Adrenal gland (tissue), 12 donors: Measurements from ENCODE around the gene HSDL1. TPM values are rescaled to one million over a fixed set of nuclear protein-coding genes. Genes with fewer than 3 reads are reported as not detected.

ENCODE experiments used
- DNase-seq, 7 donors: peaks; one replicate each; pipeline ENCODE4 v3.0.0-alpha.2; 2019 to 2020
- H3K27ac ChIP-seq, 5 donors: fragments of 200-600 bp; sonication (generic) in 4 of 5; 1 replicate in 3 of 5; 2 replicates in 2 of 5; pipeline versions ENCODE4 v1.5.1 to v1.8.0; 2016 to 2020; ENCODE audit warnings: mild to moderate bottlenecking in 1 of 5
- H3K27me3 ChIP-seq: fragments of 200-600 bp; 2 replicates; pipeline ENCODE4 v1.8.0; 2021
- H3K36me3 ChIP-seq, 2 donors: fragments of 200-600 bp; replicated peaks in 1 of 2; 1 replicate in 1 of 2; 2 replicates in 1 of 2; pipeline versions ENCODE4 v1.5.1 to v1.8.0; 2018 to 2022
- H3K4me1 ChIP-seq, 2 donors: fragments of 200-600 bp; replicated peaks in 1 of 2; 1 replicate in 1 of 2; 2 replicates in 1 of 2; pipeline versions ENCODE4 v1.5.1 to v1.8.0; 2018 to 2021
- H3K4me3 ChIP-seq, 4 donors: fragments of 200-600 bp; sonication (generic) in 3 of 4; one replicate each; pipeline ENCODE4 v1.5.1; 2016 to 2018
- H3K9me3 ChIP-seq, 3 donors: fragments of 200-600 bp; sonication (generic) in 1 of 3; replicated peaks in 1 of 3; 1 replicate in 2 of 3; 2 replicates in 1 of 3; pipeline versions ENCODE4 v1.5.1 to v1.8.0; 2016 to 2021
- CTCF ChIP-seq, 6 experiments: fragments of 450-650 bp in 4 of 6; fragments of 200-600 bp in 2 of 6; sonication (generic) in 1 of 6; IDR thresholded peaks; 1 replicate in 5 of 6; 2 replicates in 1 of 6; pipeline versions ENCODE4 v1.5.1 to v1.8.0; 2016 to 2021; ENCODE audit warnings: antibody characterized with exemption in 6 of 6, mild to moderate bottlenecking in 2 of 6, moderate library complexity in 1 of 6
- POLR2A ChIP-seq, 2 donors: fragments of 450-650 bp; IDR thresholded peaks; one replicate each; pipeline ENCODE4 v1.6.1; 2017; ENCODE audit warnings: antibody characterized with exemption in 2 of 2, mild to moderate bottlenecking in 2 of 2, moderate library complexity in 1 of 2
- WGBS, 4 donors: extraction: QIAGEN DNeasy Blood & Tissue Kit in 2 of 4; methylation state at CpG; one replicate each; pipeline versions ENCODE4 v1.1.5 to v1.1.7; 2013 to 2017; 5-methylcytosine and 5-hydroxymethylcytosine counted together
- intact Hi-C, 2 donors: fragments of 100-400 bp; cut with DNase I; formaldehyde crosslinking; loops; one replicate each; pipeline versions ENCODE4 v1.14.1 to v1.15.0; 2022 to 2023
- polyA plus RNA-seq, 3 donors: library from polyadenylated mRNA; stranded (reverse); fragments of 200-250 nt in 2 of 3; fragments of 350-450 nt in 1 of 3; fragmentation: Illumina TruSeq in 1 of 3; extraction: RNeasy Lipid Tissue Mini Kit (QIAGEN cat#74804) in 1 of 3; gene quantifications; one replicate each; pipeline ENCODE4 v1.2.3, GENCODE V29; 2013 to 2014
- total RNA-seq, 9 donors: library from RNA; depleted of rRNA in 4 of 9; stranded (reverse); fragments of >200 nt in 4 of 9; fragments of 120-200 nt in 1 of 9; fragmentation: NEBNext Ultra II Directional in 1 of 9; extraction: Animal tissue kit (Norgen Biotek cat#: 25700) in 1 of 9; gene quantifications; one replicate each; pipeline versions ENCODE4 v1.1.0 to v1.2.4, GENCODE V29; 2013 to 2023
- donor health status: healthy with polysubstance abuse.
- donor health status: Bipolar disorder and iron deficiency.
- donor health status: DM: yes; HTN: yes; CAD: no.
- donor health status: DM: no; HTN: no; CAD: no.
- donor health status: DM: no; HTN: no; CAD: no.
- donor health status: DM: yes; HTN: yes; CAD: no.

Gene HSDL1
- total and polyA plus RNA-seq, 12 donors, result 18.8 to 122 (median 31.5) TPM

GRCh38 chr16:84085773-84086172 lies 59.2 kb downstream of the HSDL1 start:
- intact Hi-C loops, result loop anchor here (5.0 to 10.0 kb wide), 2 partner anchors 87 to 99 kb away; partner anchors contain the start of gene TAF1C (in 1 of the 2)
- no peak overlapping the region for H3K4me3 ChIP-seq
- H3K36me3 ChIP-seq, result peaks cover 0 to 68% of the 10 kb centered on the region in 2 donors
- peak overlapping the region in 1 of 5 donors; percentile 18 for H3K27ac ChIP-seq
- 47 to 66% (median 48%) methylated on average over 6 of the region's 6 CpGs for WGBS, 4 donors
- TF ChIP-seq CTCF (IDR thresholded peaks at IDR 0.05), result no peak
- no peak for TF ChIP-seq POLR2A (IDR thresholded peaks at IDR 0.05)
- H3K4me1 ChIP-seq, result peaks cover 16 to 27% of the 10 kb centered on the region in 2 donors
- no peaks in the 10 kb centered on the region for H3K27me3 ChIP-seq
- no peaks in the 10 kb centered on the region for H3K9me3 ChIP-seq
- no peak for DNase-seq

DNA sequence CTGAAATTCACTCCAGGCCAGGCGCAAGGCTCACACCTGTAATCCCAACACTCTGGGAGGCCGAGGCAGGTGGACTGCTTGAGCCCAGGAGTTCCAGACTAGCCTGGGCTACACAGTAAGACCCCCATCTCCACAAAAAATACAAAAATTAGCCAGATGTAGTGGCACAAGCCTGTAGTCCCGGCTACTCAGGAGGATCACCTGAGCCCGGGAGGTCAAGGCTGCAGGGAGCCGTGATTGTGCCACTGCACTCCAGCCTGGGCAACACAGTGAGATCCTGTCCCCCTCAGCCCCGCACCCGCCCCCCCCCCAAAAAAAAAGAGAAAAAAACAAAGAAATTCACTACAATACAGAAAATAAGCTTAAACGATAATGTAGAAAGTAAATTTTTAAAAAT lies 59.7 kb downstream of the HSDL1 start:
- Histone ChIP-seq H3K36me3 (peaks cover 0 to 68% of the 10 kb centered on the region in 2 donors), H3K4me1 (peaks cover 18 to 32% of the 10 kb centered on the region in 2 donors), H3K4me3 (no peak overlapping the region), H3K27me3 (no peaks in the 10 kb centered on the region), H3K9me3 (no peaks in the 10 kb centered on the region), H3K27ac (no peak overlapping the region)
- no peak for DNase-seq
- TF ChIP-seq CTCF (IDR thresholded peaks at IDR 0.05) (no peak), POLR2A (IDR thresholded peaks at IDR 0.05) (no peak)
- 55 to 79% (median 69%) methylated on average over 8 of the region's 8 CpGs for WGBS, 4 donors
- intact Hi-C loops, result loop anchor here (5.0 to 10.0 kb wide), 2 partner anchors 87 to 100 kb away; partner anchors contain the start of gene TAF1C (in 1 of the 2)

- no peak overlapping the region for H3K4me3 ChIP-seq
- TF ChIP-seq POLR2A (IDR thresholded peaks at IDR 0.05), result no peak
- peak; percentile 37 to 70 (median 58) for TF ChIP-seq CTCF (IDR thresholded peaks at IDR 0.05)
- intact Hi-C loops, result loop anchor here (5.0 to 10.0 kb wide), 2 partner anchors 88 to 100 kb away; partner anchors contain the start of gene TAF1C (in 1 of the 2)
- no peaks in the 10 kb centered on the region for H3K9me3 ChIP-seq
- peaks cover 18 to 38% of the 10 kb centered on the region in 2 donors for H3K4me1 ChIP-seq
- no peak overlapping the region for H3K27ac ChIP-seq
- DNase-seq, result peak; percentile 55 to 84 (median 68)
- no peaks in the 10 kb centered on the region for H3K27me3 ChIP-seq
- WGBS, 4 donors, result 52 to 61% (median 57%) methylated on average over 9 to 11 of the region's 11 CpGs
- H3K36me3 ChIP-seq, result peaks cover 0 to 68% of the 10 kb centered on the region in 2 donors
Observed at GRCh38 chr16:84084570-84085270, 60.3 kb downstream of the HSDL1 start.

- H3K27me3 ChIP-seq, result no peaks in the 10 kb centered on the region
- H3K27ac ChIP-seq, result peak overlapping the region in 3 of 5 donors; percentile 64 to 80 (median 76)
- peaks cover 18 to 39% of the 10 kb centered on the region in 2 donors for H3K4me1 ChIP-seq
- TF ChIP-seq POLR2A (IDR thresholded peaks at IDR 0.05), result no peak
- TF ChIP-seq CTCF (IDR thresholded peaks at IDR 0.05), result no peak
- H3K36me3 ChIP-seq, result peaks cover 0 to 61% of the 10 kb centered on the region in 2 donors
- no peak overlapping the region for H3K4me3 ChIP-seq
- intact Hi-C loops, result loop anchor here in 1 of 2 donors (10.0 kb wide), 1 partner anchor 102 kb away; the partner anchor contains the start of gene TAF1C
- no peaks in the 10 kb centered on the region for H3K9me3 ChIP-seq
- DNase-seq, result peak in 1 of 7 donors; percentile 41
- WGBS, 4 donors, result 51 to 77% (median 60%) methylated on average over 6 to 11 of the region's 11 CpGs
Observed at GRCh38 chr16:84082835-84083569, 62.0 kb downstream of the HSDL1 start.
